Measurements from ENCODE around the gene MCM5. TPM values are rescaled to one million over a fixed set of nuclear protein-coding genes. Genes with fewer than 3 reads are reported as not detected.

The MCM5 gene
- total RNA-seq, 1 donor from 2014 or later: 25.7 TPM

- Histone ChIP-seq H3K27ac (peak overlapping the region; percentile 65), H3K4me1 (peaks cover 13% of the 10 kb centered on the region), H3K9me3 (no peaks in the 10 kb centered on the region), H3K4me3 (no peak overlapping the region), H3K36me3 (no peaks in the 10 kb centered on the region), H3K27me3 (ENCODE audit: low read depth) (no peaks in the 10 kb centered on the region)
- DNase-seq: peak; percentile 82
- intact Hi-C loops (cut with DNase I): no loop called here
- ATAC-seq: peak; percentile 90 to 94
- no peak for TF ChIP-seq CTCF (IDR thresholded peaks at IDR 0.05)
Observed at GRCh38 chr22:35452351-35452781, 52.4 kb downstream of the MCM5 start.

- peak; percentile 5 to 29 for ATAC-seq
Observed at GRCh38 chr22:35452810-35453743, 53.1 kb downstream of the MCM5 start.

GRCh38 chr22:35454416-35455054 lies 54.6 kb downstream of the MCM5 start:
- Histone ChIP-seq H3K9me3 (no peaks in the 10 kb centered on the region), H3K4me3 (no peak overlapping the region), H3K4me1 (peaks cover 8% of the 10 kb centered on the region), H3K27ac (no peak overlapping the region), H3K36me3 (no peaks in the 10 kb centered on the region), H3K27me3 (ENCODE audit: low read depth) (no peaks in the 10 kb centered on the region)
- intact Hi-C loops (cut with DNase I): no loop called here
- no peak for ATAC-seq
- DNase-seq: no peak
- TF ChIP-seq CTCF (IDR thresholded peaks at IDR 0.05): peak; percentile 31

More at GRCh38 chr22:35452810-35453743, 53.1 kb downstream of the MCM5 start:
- H3K27ac ChIP-seq: peak overlapping the region; percentile 65
- no peaks in the 10 kb centered on the region for H3K36me3 ChIP-seq
- peaks cover 8% of the 10 kb centered on the region for H3K4me1 ChIP-seq
- no peaks in the 10 kb centered on the region for H3K9me3 ChIP-seq
- H3K27me3 ChIP-seq (ENCODE audit: low read depth): no peaks in the 10 kb centered on the region
- no peak for TF ChIP-seq CTCF (IDR thresholded peaks at IDR 0.05)
- H3K4me3 ChIP-seq: no peak overlapping the region
- intact Hi-C loops (cut with DNase I): no loop called here
- no peak for DNase-seq

- no peak overlapping the region for H3K4me3 ChIP-seq
- TF ChIP-seq CTCF (IDR thresholded peaks at IDR 0.05): no peak
- no peak for DNase-seq
- H3K9me3 ChIP-seq: no peaks in the 10 kb centered on the region
- no peak for ATAC-seq
- intact Hi-C loops (cut with DNase I): no loop called here
- H3K27me3 ChIP-seq (ENCODE audit: low read depth): no peaks in the 10 kb centered on the region
- no peaks in the 10 kb centered on the region for H3K36me3 ChIP-seq
- H3K27ac ChIP-seq: no peak overlapping the region
- H3K4me1 ChIP-seq: peaks cover 8% of the 10 kb centered on the region
Observed at GRCh38 chr22:35455529-35455928, 55.6 kb downstream of the MCM5 start.

- Histone ChIP-seq H3K27ac (no peak overlapping the region), H3K36me3 (no peaks in the 10 kb centered on the region), H3K27me3 (ENCODE audit: low read depth) (no peaks in the 10 kb centered on the region), H3K4me1 (peaks cover 6% of the 10 kb centered on the region), H3K4me3 (no peak overlapping the region), H3K9me3 (no peaks in the 10 kb centered on the region)
- ATAC-seq: no peak
- TF ChIP-seq CTCF (IDR thresholded peaks at IDR 0.05): no peak
- no peak for DNase-seq
- intact Hi-C loops (cut with DNase I): no loop called here
Observed at GRCh38 chr22:35456757-35457156, 56.8 kb downstream of the MCM5 start.

Measured in lower lobe of right lung (tissue), 2 donors.